HEK293 (cell line): Measurements from ENCODE around the gene IFI27L1.

Source experiments
- CTCF ChIA-PET: fragments of 350-600 bp; formaldehyde crosslinking; extraction: SDS; loops from one replicate; lab custom pipeline; 2021; ENCODE audit warnings: antibody characterized with exemption; lab: Yijun Ruan, JAX
- POLR2A ChIA-PET: fragments of 300-600 bp; formaldehyde crosslinking; extraction: SDS; loops from one replicate; lab custom pipeline; 2020; ENCODE audit warnings: antibody characterized with exemption, inconsistent platforms; lab: Yijun Ruan, JAX
- H3K27ac ChIP-seq: fragments of 200-500 bp; sonication (Bioruptor generic); 2 replicates; pipeline ENCODE4 v1.5.1; 2014; ENCODE audit warnings: low read depth, low read length, control low read depth, inconsistent platforms; ENCODE audit errors: extremely low read depth
- H3K36me3 ChIP-seq, 2 experiments: fragments of 200-500 bp in 1 of 2; sonication (Bioruptor generic) in 1 of 2; 1 replicate in 1 of 2; 2 replicates in 1 of 2; pipeline ENCODE4 v1.5.1; 2014 to 2017; ENCODE audit warnings: inconsistent platforms in 2 of 2, low read length in 2 of 2; ENCODE audit not compliant: control insufficient read depth in 2 of 2, insufficient read depth in 1 of 2
- H3K4me1 ChIP-seq: fragments of 200-500 bp; sonication (Bioruptor generic); 2 replicates; pipeline ENCODE4 v1.5.1; 2014; ENCODE audit warnings: mild to moderate bottlenecking, low read length, inconsistent platforms; ENCODE audit not compliant: control insufficient read depth, insufficient read depth
- H3K4me3 ChIP-seq: 2 replicates; pipeline ENCODE4 v1.5.1; 2011; ENCODE audit warnings: low read depth, mild to moderate bottlenecking, control low read depth, low read length, moderate library complexity
- H3K9me3 ChIP-seq: fragments of 200-500 bp; sonication (Bioruptor generic); 2 replicates; pipeline ENCODE4 v1.5.1; 2014; ENCODE audit warnings: low read depth, low read length, inconsistent platforms; ENCODE audit not compliant: control insufficient read depth, insufficient read depth
- GLI4 ChIP-seq: fragments of 450-650 bp; formaldehyde crosslinking; IDR thresholded peaks from 2 replicates; pipeline ENCODE4 v1.5.1; 2016; ENCODE audit warnings: missing biosample characterization, missing genetic modification characterization
- SCRT2 ChIP-seq: fragments of 450-650 bp; formaldehyde crosslinking; IDR thresholded peaks from 2 replicates; pipeline ENCODE4 v1.5.1; 2016; ENCODE audit warnings: missing biosample characterization, missing genetic modification characterization
- SETDB1 ChIP-seq: IDR thresholded peaks from one replicate; pipeline ENCODE4 v1.6.1; 2017; ENCODE audit warnings: mild to moderate bottlenecking, low read length, moderate library complexity, mixed read lengths; ENCODE audit not compliant: insufficient read length
- TSHZ1 ChIP-seq: fragments of 450-650 bp; formaldehyde crosslinking; IDR thresholded peaks from 2 replicates; pipeline ENCODE4 v1.5.1; 2016; ENCODE audit warnings: missing biosample characterization, missing genetic modification characterization, borderline replicate concordance
- YY2 ChIP-seq: fragments of 450-650 bp; formaldehyde crosslinking; IDR thresholded peaks from 2 replicates; pipeline ENCODE4 v1.5.1; 2016; ENCODE audit warnings: missing biosample characterization, missing genetic modification characterization
- ZNF132 ChIP-seq: fragments of 450-650 bp; formaldehyde crosslinking; IDR thresholded peaks from 2 replicates; pipeline ENCODE4 v1.5.1; 2017; ENCODE audit warnings: missing biosample characterization, missing genetic modification characterization, borderline replicate concordance
- ZNF302 ChIP-seq: fragments of 450-650 bp; formaldehyde crosslinking; IDR thresholded peaks from 2 replicates; pipeline ENCODE4 v1.5.1; 2016; ENCODE audit warnings: missing biosample characterization, missing genetic modification characterization, low read depth
- ZNF335 ChIP-seq: fragments of 450-650 bp; formaldehyde crosslinking; conservative IDR thresholded peaks from 2 replicates; pipeline ENCODE4 v1.5.1; 2016; ENCODE audit warnings: missing biosample characterization, missing genetic modification characterization
- ZNF341 ChIP-seq: fragments of 450-650 bp; formaldehyde crosslinking; IDR thresholded peaks from 2 replicates; pipeline ENCODE4; 2016; ENCODE audit warnings: low read depth, missing biosample characterization, missing genetic modification characterization
- ZNF391 ChIP-seq: fragments of 450-650 bp; formaldehyde crosslinking; IDR thresholded peaks from 2 replicates; pipeline ENCODE4 v1.5.1; 2016; ENCODE audit warnings: low read depth, missing biosample characterization, missing genetic modification characterization, borderline replicate concordance
- ZNF473 ChIP-seq: fragments of 450-650 bp; formaldehyde crosslinking; IDR thresholded peaks from 2 replicates; pipeline ENCODE4 v1.5.1; 2017; ENCODE audit warnings: missing biosample characterization, missing genetic modification characterization
- ZNF529 ChIP-seq: fragments of 450-650 bp; formaldehyde crosslinking; IDR thresholded peaks from 2 replicates; pipeline ENCODE4 v1.5.1; 2017; ENCODE audit warnings: missing genetic modification characterization, missing biosample characterization; ENCODE audit not compliant: insufficient replicate concordance
- ZNF776 ChIP-seq: fragments of 450-650 bp; formaldehyde crosslinking; IDR thresholded peaks from 2 replicates; pipeline ENCODE4 v1.5.0; 2017; ENCODE audit warnings: missing biosample characterization, missing genetic modification characterization, borderline replicate concordance
- ZNF792 ChIP-seq: fragments of 450-650 bp; formaldehyde crosslinking; IDR thresholded peaks from 2 replicates; pipeline ENCODE4 v1.5.1; 2016; ENCODE audit warnings: missing biosample characterization, missing genetic modification characterization
- TF ChIP-seq, protein P1 (sequence below): fragments of 450-650 bp; formaldehyde crosslinking; IDR thresholded peaks from 2 replicates; pipeline ENCODE4; 2016; ENCODE audit warnings: missing biosample characterization, missing genetic modification characterization
- TF ChIP-seq, protein P2 (sequence below): fragments of 450-650 bp; formaldehyde crosslinking; IDR thresholded peaks from 2 replicates; pipeline ENCODE4 v1.5.1; 2016; ENCODE audit warnings: missing biosample characterization, missing genetic modification characterization
- TF ChIP-seq, protein P3 (sequence below): fragments of 450-650 bp; formaldehyde crosslinking; IDR thresholded peaks from 2 replicates; pipeline ENCODE4 v1.5.1; 2016; ENCODE audit warnings: missing biosample characterization, missing genetic modification characterization

IFI27L1 gene

DNA sequence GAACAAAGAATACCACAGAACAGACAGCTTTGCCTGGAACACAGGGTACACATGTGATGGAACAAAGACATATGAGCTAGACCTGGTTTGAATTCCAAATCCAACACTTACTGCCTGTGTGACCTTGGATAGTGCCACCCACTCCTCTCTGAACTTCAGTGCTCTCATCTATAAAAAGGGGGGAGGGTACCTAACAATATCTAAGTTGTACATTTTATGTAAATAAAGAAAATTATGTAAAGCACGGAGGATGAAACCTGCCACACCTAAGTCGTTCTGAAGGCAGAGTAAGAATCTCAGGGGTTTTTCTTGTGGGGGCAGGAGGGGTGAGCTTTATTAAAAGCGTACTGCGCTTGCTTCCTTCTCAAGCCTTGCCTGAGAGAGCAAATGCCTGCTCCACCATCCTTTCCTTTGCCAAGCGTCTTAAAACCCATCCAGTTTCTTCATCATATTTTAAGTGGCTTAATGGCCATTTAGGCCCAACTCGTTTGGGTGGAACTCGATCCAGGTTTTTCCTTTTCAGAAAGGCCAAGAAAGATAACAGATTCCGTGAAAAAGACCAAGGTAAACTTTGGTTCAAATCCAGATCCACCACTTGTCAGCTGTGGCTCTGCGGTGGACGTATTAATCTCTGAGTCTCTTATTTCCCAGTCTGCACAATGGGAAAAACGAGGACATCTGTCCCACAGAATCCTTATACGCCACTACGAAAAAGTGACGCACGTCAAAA, 1.1 kb upstream of the IFI27L1 start:
- ChIA-PET POLR2A (interaction anchor here (1.1 to 3.4 kb wide), 4 partner anchors 14 to 182 kb away, joined by 3 to 25 read pairs (median 8); partner anchors contain the start of gene IFI27L2), CTCF (interaction anchor here (1.8 to 2.2 kb wide), 2 partner anchors 43 to 56 kb away, joined by 7 to 14 read pairs; no protein-coding TSS in a partner anchor)
- Histone ChIP-seq H3K9me3 (no peaks in the 10 kb centered on the region), H3K4me3 (peak overlapping the region; percentile 91), H3K27ac (peak overlapping the region; percentile 82; the same call in 1 of the 2 replicates), H3K36me3 (peaks cover 3 to 43% of the 10 kb centered on the region in 2 experiments; a peak in 2 of 3 replicates), H3K4me1 (peaks cover 4% of the 10 kb centered on the region; the same call in 1 of the 2 replicates)
- TF ChIP-seq TSHZ1 (tag by site-specific recombination) (no peak), ZNF792 (tag by site-specific recombination) (no peak), YY2 (tag by site-specific recombination) (no peak), ZNF529 (tag by site-specific recombination) (no peak), ZNF391 (tag by site-specific recombination) (no peak), ZNF302 (tag by site-specific recombination) (no peak), ZNF341 (tag by site-specific recombination) (no peak), GLI4 (no peak), SETDB1 (no peak), ZNF473 (tag by site-specific recombination) (no peak), ZNF132 (no peak)
- TF ChIP-seq, protein P1, sequence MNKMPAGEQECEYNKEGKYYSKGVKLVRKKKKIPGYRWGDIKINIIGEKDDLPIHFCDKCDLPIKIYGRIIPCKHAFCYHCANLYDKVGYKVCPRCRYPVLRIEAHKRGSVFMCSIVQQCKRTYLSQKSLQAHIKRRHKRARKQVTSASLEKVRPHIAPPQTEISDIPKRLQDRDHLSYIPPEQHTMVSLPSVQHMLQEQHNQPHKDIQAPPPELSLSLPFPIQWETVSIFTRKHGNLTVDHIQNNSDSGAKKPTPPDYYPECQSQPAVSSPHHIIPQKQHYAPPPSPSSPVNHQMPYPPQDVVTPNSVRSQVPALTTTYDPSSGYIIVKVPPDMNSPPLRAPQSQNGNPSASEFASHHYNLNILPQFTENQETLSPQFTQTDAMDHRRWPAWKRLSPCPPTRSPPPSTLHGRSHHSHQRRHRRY = no peak
- TF ChIP-seq, protein P2, sequence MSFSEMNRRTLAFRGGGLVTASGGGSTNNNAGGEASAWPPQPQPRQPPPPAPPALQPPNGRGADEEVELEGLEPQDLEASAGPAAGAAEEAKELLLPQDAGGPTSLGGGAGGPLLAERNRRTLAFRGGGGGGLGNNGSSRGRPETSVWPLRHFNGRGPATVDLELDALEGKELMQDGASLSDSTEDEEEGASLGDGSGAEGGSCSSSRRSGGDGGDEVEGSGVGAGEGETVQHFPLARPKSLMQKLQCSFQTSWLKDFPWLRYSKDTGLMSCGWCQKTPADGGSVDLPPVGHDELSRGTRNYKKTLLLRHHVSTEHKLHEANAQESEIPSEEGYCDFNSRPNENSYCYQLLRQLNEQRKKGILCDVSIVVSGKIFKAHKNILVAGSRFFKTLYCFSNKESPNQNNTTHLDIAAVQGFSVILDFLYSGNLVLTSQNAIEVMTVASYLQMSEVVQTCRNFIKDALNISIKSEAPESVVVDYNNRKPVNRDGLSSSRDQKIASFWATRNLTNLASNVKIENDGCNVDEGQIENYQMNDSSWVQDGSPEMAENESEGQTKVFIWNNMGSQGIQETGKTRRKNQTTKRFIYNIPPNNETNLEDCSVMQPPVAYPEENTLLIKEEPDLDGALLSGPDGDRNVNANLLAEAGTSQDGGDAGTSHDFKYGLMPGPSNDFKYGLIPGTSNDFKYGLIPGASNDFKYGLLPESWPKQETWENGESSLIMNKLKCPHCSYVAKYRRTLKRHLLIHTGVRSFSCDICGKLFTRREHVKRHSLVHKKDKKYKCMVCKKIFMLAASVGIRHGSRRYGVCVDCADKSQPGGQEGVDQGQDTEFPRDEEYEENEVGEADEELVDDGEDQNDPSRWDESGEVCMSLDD (tag by site-specific recombination) = no peak
- TF ChIP-seq, all 188 proteins: peak for 0

- H3K4me1 ChIP-seq = peaks cover 4% of the 10 kb centered on the region; the same call in 1 of the 2 replicates
- H3K27ac ChIP-seq = peak overlapping the region; percentile 82; the same call in 1 of the 2 replicates
- H3K9me3 ChIP-seq = no peaks in the 10 kb centered on the region
- CTCF ChIA-PET = interaction anchor here (0.7 to 1.8 kb wide), 5 partner anchors 8 to 173 kb away, joined by 3 to 7 read pairs (median 4); no protein-coding TSS in a partner anchor
- peaks cover 1 to 32% of the 10 kb centered on the region in 2 experiments; a peak in 2 of 3 replicates for H3K36me3 ChIP-seq
- H3K4me3 ChIP-seq = peak overlapping the region; percentile 91
- POLR2A ChIA-PET = interaction anchor here (0.8 to 3.4 kb wide), 10 partner anchors 16 to 183 kb away, joined by 3 to 25 read pairs (median 4); partner anchors contain the start of genes IFI27L2 and PPP4R4
- no peak for TF ChIP-seq ZNF391 (tag by site-specific recombination)
- peak; percentile 11; the same call in 1 of the 2 replicates for TF ChIP-seq ZNF335 (tag by site-specific recombination)
- TF ChIP-seq, protein P3, sequence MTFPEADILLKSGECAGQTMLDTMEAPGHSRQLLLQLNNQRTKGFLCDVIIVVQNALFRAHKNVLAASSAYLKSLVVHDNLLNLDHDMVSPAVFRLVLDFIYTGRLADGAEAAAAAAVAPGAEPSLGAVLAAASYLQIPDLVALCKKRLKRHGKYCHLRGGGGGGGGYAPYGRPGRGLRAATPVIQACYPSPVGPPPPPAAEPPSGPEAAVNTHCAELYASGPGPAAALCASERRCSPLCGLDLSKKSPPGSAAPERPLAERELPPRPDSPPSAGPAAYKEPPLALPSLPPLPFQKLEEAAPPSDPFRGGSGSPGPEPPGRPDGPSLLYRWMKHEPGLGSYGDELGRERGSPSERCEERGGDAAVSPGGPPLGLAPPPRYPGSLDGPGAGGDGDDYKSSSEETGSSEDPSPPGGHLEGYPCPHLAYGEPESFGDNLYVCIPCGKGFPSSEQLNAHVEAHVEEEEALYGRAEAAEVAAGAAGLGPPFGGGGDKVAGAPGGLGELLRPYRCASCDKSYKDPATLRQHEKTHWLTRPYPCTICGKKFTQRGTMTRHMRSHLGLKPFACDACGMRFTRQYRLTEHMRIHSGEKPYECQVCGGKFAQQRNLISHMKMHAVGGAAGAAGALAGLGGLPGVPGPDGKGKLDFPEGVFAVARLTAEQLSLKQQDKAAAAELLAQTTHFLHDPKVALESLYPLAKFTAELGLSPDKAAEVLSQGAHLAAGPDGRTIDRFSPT (tag by site-specific recombination) = 0 out of 2 replicates have a peak, but pooled peaks have one; percentile 55
- no peak for TF ChIP-seq ZNF776 (tag by site-specific recombination)
- no peak for TF ChIP-seq SCRT2 (tag by site-specific recombination)
- TF ChIP-seq, protein P2 (tag by site-specific recombination) = 0 out of 2 replicates have a peak, but pooled peaks have one; percentile 6
Measured at GRCh38 chr14:94081386-94081820, 293 bp downstream of the IFI27L1 start.
